HG02852 (cell line): ENCODE measurements around the gene ZNF444.
"Not testable (repeated sequence)": the region's sequence is repeated elsewhere in the genome, so short reads cannot be mapped to it uniquely, and the experiment has no call there.

Experiments
- ATAC-seq: cut with Tn5 transposase; IDR thresholded peaks from one replicate; pipeline ENCODE4 v1.9.1; 2021; ENCODE audit warnings: mild to moderate bottlenecking, moderate library complexity; ENCODE audit not compliant: unreplicated experiment

Gene ZNF444

GRCh38 chr19:56175861-56176307 lies 34.8 kb downstream of the ZNF444 start, which contains the start of gene GALP:
GALP (plus strand) TSS chr19:56176008; CDS start chr19:56177109, 1,101 bp downstream.
- ATAC-seq, result not testable (repeated sequence)

GRCh38 chr19:56176310-56176709 lies 35.2 kb downstream of the ZNF444 start:
- not testable (repeated sequence) for ATAC-seq

- no peak for ATAC-seq
These were observed 35.8 kb downstream of the ZNF444 start for GRCh38 chr19:56176881-56177280.

DNA sequence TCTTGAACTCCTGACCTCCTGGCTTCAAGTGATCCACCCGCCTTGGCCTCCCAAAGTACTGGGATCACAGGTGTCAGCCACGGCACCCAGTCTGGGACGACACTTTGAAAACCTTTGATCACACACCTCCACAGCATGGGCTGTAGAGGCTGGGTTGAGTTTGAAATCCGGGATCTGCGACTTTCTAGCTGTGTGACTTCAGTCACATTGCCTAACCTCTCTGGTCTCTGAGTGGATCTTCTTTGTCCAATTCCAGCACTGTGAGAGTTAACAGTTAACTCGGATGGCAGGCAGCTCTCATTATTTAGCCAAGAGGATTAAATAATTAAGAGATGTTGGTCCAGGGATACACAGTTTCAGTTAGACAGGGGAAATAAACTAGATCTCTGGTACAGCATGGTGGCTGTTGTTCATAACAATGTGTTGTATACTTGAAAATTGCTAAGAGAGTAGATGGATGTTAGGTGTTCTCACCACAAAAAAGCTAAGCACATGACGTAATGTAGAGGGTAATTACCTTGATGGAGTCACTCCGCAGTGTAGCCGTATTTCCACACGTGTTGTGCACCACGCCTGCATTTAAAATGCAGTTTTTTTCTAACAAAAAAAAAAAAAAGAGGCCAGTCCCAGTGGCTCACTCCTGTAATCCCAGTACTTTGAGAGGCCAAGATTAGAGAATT lies 36.6 kb downstream of the ZNF444 start:
- no peak for ATAC-seq

GRCh38 chr19:56189785-56190184 lies 48.7 kb downstream of the ZNF444 start:
- ATAC-seq, result no peak

- ATAC-seq, result no peak
These were observed 50.0 kb downstream of the ZNF444 start for GRCh38 chr19:56191115-56191514.

DNA sequence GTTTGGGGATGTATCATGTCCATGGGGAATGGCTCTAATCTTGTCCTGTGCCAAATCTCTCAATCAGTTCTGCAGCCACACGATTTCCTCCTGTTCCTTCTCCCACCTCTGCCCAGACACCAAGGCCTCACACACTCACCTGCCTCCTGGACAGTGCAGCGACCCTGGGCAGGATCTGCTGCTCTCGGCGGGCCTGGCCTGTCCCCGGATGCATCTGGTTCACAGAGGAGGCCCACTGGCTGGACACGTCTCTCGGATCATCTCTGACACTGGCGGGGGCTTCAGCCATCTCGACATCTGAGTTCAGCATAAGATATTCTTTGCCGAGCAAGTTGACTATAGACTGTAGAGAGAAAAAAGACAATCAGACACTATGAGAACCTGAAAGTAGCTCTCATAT lies 50.6 kb downstream of the ZNF444 start:
- ATAC-seq, result no peak

- no peak for ATAC-seq
These were observed 53.0 kb downstream of the ZNF444 start for GRCh38 chr19:56193981-56194640.

DNA sequence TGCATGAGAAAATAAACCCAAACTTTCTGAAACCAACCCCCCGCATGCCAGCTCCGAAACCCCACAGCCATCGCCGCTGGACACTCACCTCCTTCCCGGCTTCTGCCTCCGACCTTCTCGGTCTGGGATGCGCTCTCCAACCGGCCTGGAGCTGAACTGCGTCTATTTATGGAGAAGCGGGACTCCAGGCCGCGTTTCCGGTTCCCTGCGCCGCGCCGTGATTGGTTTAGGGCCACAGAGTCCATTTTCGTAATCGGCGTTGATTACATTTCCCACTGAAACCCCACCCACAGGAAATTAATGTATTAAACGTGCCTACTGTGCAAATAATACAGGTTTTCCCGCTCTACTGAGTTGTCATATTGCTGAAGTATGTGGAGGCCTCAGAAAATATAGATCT lies 56.6 kb downstream of the ZNF444 start, which contains the start of gene ZSCAN5B:
Gene ZSCAN5B, minus strand, starts transcription at position 138 of the 400 bp plus-strand sequence. CDS start 4,731 bp downstream, outside the sequence.
- not testable (repeated sequence) for ATAC-seq

DNA sequence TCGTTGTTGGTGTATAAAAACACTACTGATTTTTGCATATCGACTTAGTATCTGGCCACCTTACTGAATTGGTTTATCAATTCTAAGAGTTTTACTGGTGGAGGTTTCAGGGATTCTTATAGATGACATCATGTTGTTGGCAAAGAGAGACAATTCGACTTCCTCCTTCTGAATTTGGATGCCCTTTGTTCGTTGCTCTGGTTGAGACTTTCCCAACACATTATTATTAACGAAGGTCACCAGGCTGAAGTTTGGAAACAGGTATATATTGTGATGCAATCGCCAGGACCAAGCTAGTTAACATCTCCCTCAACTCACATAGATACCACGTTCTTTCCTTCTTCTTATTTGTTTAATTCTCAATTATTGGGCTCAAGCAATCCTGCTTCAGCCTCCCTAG lies 58.6 kb downstream of the ZNF444 start:
- no peak for ATAC-seq

GRCh38 chr19:56201973-56202372 lies 60.9 kb downstream of the ZNF444 start, which contains the start of gene ZSCAN5C:
ZSCAN5C (plus strand) TSS chr19:56202273; CDS start chr19:56205914, 3,641 bp downstream.
- no peak for ATAC-seq

DNA sequence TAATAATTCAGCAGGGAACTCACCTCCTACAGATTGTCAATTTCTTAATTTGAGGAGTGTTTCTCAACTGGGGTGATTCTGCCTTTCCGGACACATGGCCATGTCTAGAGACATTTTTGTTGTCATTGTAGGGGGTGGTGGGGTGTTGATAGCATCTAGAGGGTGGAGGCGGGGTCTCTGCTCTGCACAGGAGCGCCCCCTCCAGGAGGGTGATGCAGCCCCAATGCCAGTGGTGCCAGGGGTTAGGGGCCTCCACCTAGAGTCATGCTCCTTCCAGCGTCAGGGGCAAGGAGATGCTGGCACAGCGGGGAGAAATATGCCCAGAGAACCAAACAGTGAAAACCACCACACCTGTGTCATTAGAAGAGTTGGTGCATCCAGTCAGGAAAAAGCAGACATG lies 66.5 kb downstream of the ZNF444 start:
- ATAC-seq, result not testable (repeated sequence)

DNA sequence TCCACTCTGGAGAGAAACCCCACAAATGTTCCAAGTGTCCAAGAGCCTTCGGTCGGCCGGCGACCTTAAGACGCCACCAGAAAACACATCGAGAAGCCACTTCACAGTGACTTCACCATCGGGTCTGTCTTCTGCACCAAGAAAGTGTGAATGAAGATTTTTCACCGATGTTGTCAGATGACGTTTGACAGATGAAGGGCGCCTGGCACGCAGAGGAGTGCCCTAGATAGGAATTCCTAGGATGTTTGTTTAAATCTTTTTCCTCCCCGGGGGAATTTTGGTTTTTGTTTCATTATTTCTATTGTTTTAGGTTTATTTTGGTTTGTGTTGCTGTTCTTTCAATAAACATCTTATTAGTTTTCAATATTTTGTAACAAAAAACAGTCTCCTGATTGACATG lies 68.0 kb downstream of the ZNF444 start:
- ATAC-seq, result no peak

DNA sequence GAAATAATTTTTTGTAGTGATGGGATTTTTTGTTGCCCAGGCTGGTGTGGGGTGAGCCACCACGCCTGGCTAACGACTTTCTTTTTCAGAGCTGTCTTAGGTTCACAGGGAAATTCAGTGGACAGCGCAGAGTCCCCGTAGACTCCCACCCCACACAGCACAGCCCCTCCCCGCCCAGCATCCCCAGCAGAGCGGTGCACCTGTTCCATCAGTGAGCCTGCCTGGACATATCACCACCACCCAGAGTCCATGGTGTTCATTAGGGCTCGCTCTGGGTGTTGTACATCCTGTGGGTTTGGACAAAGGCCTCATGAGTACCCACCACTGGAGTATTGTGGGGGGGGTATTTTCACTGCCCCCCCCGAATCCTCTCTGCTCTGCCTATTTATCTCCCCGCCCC lies 68.9 kb downstream of the ZNF444 start:
- ATAC-seq, result not testable (repeated sequence)
